ENCODE measurements around the gene PCDHGC3.

DNA sequence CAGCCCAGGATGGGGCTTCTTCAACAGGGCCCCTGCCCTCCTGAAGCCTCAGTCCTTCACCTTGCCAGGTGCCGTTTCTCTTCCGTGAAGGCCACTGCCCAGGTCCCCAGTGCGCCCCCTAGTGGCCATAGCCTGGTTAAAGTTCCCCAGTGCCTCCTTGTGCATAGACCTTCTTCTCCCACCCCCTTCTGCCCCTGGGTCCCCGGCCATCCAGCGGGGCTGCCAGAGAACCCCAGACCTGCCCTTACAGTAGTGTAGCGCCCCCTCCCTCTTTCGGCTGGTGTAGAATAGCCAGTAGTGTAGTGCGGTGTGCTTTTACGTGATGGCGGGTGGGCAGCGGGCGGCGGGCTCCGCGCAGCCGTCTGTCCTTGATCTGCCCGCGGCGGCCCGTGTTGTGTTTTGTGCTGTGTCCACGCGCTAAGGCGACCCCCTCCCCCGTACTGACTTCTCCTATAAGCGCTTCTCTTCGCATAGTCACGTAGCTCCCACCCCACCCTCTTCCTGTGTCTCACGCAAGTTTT lies 36.7 kb downstream of the PCDHGC3 start:
- TF ChIP-seq, protein P1, sequence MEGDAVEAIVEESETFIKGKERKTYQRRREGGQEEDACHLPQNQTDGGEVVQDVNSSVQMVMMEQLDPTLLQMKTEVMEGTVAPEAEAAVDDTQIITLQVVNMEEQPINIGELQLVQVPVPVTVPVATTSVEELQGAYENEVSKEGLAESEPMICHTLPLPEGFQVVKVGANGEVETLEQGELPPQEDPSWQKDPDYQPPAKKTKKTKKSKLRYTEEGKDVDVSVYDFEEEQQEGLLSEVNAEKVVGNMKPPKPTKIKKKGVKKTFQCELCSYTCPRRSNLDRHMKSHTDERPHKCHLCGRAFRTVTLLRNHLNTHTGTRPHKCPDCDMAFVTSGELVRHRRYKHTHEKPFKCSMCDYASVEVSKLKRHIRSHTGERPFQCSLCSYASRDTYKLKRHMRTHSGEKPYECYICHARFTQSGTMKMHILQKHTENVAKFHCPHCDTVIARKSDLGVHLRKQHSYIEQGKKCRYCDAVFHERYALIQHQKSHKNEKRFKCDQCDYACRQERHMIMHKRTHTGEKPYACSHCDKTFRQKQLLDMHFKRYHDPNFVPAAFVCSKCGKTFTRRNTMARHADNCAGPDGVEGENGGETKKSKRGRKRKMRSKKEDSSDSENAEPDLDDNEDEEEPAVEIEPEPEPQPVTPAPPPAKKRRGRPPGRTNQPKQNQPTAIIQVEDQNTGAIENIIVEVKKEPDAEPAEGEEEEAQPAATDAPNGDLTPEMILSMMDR (IDR thresholded peaks at IDR 0.05): peak; percentile 99
- TF ChIP-seq NR3C1 (CRISPR knock-in tag; conservative IDR thresholded peaks at IDR 0.05; ENCODE audit: low read depth) (peak; percentile 24; the same call in 1 of the 2 replicates), MYBL2 (CRISPR knock-in tag; IDR thresholded peaks at IDR 0.05) (no peak), OVOL2 (CRISPR knock-in tag; IDR thresholded peaks at IDR 0.05; ENCODE audit: borderline replicate concordance) (no peak)
- TF ChIP-seq, protein P2, sequence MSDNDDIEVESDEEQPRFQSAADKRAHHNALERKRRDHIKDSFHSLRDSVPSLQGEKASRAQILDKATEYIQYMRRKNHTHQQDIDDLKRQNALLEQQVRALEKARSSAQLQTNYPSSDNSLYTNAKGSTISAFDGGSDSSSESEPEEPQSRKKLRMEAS (CRISPR knock-in tag; IDR thresholded peaks at IDR 0.05): peak; percentile 58
- TF ChIP-seq, protein P3, sequence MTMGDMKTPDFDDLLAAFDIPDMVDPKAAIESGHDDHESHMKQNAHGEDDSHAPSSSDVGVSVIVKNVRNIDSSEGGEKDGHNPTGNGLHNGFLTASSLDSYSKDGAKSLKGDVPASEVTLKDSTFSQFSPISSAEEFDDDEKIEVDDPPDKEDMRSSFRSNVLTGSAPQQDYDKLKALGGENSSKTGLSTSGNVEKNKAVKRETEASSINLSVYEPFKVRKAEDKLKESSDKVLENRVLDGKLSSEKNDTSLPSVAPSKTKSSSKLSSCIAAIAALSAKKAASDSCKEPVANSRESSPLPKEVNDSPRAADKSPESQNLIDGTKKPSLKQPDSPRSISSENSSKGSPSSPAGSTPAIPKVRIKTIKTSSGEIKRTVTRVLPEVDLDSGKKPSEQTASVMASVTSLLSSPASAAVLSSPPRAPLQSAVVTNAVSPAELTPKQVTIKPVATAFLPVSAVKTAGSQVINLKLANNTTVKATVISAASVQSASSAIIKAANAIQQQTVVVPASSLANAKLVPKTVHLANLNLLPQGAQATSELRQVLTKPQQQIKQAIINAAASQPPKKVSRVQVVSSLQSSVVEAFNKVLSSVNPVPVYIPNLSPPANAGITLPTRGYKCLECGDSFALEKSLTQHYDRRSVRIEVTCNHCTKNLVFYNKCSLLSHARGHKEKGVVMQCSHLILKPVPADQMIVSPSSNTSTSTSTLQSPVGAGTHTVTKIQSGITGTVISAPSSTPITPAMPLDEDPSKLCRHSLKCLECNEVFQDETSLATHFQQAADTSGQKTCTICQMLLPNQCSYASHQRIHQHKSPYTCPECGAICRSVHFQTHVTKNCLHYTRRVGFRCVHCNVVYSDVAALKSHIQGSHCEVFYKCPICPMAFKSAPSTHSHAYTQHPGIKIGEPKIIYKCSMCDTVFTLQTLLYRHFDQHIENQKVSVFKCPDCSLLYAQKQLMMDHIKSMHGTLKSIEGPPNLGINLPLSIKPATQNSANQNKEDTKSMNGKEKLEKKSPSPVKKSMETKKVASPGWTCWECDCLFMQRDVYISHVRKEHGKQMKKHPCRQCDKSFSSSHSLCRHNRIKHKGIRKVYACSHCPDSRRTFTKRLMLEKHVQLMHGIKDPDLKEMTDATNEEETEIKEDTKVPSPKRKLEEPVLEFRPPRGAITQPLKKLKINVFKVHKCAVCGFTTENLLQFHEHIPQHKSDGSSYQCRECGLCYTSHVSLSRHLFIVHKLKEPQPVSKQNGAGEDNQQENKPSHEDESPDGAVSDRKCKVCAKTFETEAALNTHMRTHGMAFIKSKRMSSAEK (CRISPR knock-in tag; IDR thresholded peaks at IDR 0.05; ENCODE audit: borderline replicate concordance): no peak
- TF ChIP-seq, protein P4, sequence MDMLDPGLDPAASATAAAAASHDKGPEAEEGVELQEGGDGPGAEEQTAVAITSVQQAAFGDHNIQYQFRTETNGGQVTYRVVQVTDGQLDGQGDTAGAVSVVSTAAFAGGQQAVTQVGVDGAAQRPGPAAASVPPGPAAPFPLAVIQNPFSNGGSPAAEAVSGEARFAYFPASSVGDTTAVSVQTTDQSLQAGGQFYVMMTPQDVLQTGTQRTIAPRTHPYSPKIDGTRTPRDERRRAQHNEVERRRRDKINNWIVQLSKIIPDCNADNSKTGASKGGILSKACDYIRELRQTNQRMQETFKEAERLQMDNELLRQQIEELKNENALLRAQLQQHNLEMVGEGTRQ (CRISPR knock-in tag; IDR thresholded peaks at IDR 0.05): 0 out of 2 replicates have a peak, but pooled peaks have one; percentile 7
- TF ChIP-seq, protein P5, sequence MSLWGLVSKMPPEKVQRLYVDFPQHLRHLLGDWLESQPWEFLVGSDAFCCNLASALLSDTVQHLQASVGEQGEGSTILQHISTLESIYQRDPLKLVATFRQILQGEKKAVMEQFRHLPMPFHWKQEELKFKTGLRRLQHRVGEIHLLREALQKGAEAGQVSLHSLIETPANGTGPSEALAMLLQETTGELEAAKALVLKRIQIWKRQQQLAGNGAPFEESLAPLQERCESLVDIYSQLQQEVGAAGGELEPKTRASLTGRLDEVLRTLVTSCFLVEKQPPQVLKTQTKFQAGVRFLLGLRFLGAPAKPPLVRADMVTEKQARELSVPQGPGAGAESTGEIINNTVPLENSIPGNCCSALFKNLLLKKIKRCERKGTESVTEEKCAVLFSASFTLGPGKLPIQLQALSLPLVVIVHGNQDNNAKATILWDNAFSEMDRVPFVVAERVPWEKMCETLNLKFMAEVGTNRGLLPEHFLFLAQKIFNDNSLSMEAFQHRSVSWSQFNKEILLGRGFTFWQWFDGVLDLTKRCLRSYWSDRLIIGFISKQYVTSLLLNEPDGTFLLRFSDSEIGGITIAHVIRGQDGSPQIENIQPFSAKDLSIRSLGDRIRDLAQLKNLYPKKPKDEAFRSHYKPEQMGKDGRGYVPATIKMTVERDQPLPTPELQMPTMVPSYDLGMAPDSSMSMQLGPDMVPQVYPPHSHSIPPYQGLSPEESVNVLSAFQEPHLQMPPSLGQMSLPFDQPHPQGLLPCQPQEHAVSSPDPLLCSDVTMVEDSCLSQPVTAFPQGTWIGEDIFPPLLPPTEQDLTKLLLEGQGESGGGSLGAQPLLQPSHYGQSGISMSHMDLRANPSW (CRISPR knock-in tag; conservative IDR thresholded peaks at IDR 0.05; ENCODE audit: low read depth): no peak
- TF ChIP-seq, protein P6, sequence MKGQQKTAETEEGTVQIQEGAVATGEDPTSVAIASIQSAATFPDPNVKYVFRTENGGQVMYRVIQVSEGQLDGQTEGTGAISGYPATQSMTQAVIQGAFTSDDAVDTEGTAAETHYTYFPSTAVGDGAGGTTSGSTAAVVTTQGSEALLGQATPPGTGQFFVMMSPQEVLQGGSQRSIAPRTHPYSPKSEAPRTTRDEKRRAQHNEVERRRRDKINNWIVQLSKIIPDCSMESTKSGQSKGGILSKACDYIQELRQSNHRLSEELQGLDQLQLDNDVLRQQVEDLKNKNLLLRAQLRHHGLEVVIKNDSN (CRISPR knock-in tag; IDR thresholded peaks at IDR 0.05): no peak
- TF ChIP-seq, protein P7, sequence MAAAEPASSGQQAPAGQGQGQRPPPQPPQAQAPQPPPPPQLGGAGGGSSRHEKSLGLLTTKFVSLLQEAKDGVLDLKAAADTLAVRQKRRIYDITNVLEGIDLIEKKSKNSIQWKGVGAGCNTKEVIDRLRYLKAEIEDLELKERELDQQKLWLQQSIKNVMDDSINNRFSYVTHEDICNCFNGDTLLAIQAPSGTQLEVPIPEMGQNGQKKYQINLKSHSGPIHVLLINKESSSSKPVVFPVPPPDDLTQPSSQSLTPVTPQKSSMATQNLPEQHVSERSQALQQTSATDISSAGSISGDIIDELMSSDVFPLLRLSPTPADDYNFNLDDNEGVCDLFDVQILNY (CRISPR knock-in tag; IDR thresholded peaks at IDR 0.05): no peak
- TF ChIP-seq, protein P8, sequence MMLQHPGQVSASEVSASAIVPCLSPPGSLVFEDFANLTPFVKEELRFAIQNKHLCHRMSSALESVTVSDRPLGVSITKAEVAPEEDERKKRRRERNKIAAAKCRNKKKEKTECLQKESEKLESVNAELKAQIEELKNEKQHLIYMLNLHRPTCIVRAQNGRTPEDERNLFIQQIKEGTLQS (CRISPR knock-in tag; conservative IDR thresholded peaks at IDR 0.05): no peak

Measured in WTC11 (cell line).